Subcutaneous adipose tissue (tissue), 4 donors: ENCODE data around the gene NUDT17. TPM values are rescaled to one million over a fixed set of nuclear protein-coding genes. Genes with fewer than 3 reads are reported as not detected.

Source experiments
- total RNA-seq, 4 donors: library from RNA; depleted of rRNA; stranded (reverse); fragments of >200 nt; gene quantifications; one replicate each; pipeline ENCODE4 v1.1.0, GENCODE V29; 2016
- TF ChIP-seq, protein P1 (sequence below): fragments of 450-650 bp; IDR thresholded peaks from one replicate; pipeline ENCODE4 v1.5.1; 2016; ENCODE audit warnings: low read depth, mild to moderate bottlenecking, control low read depth, antibody characterized with exemption, moderate library complexity

The NUDT17 gene
- total RNA-seq, 4 donors from 2014 or later: 0.75 to 4.6 (median 2.4) TPM

DNA sequence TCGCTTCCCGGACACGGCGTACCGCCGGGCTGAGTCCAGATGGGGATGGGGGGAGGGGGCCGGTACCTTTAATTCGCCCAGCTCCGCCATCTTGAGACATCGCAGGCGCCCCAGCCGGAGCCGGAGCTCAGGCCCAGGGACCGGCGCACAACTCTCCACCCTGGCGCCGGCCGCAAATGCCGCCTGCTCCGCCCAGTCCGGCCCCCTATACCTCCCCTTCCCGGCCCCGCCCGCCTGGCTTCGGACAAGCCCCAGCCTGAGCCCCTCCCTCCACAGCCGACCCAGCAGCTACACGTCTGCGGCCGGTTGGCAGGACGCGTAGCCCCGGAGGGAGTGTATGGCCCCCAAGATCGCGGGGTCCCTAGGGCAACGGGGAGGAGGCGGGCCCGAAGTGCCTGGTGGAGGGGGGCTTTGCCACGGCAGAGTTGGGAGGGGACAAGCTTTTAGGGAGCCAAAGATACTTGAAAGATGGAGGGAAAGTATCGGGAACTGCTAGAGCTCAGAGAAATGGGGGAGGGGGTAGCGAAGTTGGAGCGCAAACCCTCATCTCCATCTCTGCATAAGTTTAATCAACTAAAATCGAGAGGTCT lies 13.6 kb downstream of the NUDT17 start, which contains the start of gene PIAS3:
Gene PIAS3 (minus strand): TSS at position 181 of the 590 bp plus-strand sequence. CDS start 91 bp downstream, at position 90.
- TF ChIP-seq, protein P1, sequence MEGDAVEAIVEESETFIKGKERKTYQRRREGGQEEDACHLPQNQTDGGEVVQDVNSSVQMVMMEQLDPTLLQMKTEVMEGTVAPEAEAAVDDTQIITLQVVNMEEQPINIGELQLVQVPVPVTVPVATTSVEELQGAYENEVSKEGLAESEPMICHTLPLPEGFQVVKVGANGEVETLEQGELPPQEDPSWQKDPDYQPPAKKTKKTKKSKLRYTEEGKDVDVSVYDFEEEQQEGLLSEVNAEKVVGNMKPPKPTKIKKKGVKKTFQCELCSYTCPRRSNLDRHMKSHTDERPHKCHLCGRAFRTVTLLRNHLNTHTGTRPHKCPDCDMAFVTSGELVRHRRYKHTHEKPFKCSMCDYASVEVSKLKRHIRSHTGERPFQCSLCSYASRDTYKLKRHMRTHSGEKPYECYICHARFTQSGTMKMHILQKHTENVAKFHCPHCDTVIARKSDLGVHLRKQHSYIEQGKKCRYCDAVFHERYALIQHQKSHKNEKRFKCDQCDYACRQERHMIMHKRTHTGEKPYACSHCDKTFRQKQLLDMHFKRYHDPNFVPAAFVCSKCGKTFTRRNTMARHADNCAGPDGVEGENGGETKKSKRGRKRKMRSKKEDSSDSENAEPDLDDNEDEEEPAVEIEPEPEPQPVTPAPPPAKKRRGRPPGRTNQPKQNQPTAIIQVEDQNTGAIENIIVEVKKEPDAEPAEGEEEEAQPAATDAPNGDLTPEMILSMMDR: no peak

DNA sequence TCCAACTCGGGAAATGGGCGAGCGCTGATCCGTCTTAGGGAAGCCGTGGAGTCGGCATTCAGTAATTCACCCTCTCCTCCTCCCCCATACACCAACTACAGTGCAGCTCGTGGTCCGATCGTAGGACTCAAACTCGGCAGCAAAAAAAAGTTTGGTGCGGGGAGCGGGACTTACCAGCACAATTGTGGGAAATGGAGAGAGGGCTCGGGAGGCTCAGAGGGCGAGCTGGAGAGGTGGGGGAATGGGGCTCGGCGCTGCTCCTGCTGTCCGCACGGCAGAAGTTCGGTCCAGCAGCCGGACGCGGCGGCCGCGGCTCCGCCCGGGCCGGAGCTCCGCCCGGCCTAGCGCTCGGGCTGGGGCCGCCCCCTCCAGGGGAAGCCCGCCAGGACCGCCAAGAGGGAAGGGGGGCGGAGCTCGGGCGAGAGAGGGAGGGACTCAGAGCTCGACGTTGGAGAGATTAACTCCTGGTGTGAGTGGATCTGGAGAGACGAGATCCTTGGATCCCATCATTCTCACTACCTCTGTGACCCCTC lies 14.1 kb downstream of the NUDT17 start:
- TF ChIP-seq, protein P1: no peak

DNA sequence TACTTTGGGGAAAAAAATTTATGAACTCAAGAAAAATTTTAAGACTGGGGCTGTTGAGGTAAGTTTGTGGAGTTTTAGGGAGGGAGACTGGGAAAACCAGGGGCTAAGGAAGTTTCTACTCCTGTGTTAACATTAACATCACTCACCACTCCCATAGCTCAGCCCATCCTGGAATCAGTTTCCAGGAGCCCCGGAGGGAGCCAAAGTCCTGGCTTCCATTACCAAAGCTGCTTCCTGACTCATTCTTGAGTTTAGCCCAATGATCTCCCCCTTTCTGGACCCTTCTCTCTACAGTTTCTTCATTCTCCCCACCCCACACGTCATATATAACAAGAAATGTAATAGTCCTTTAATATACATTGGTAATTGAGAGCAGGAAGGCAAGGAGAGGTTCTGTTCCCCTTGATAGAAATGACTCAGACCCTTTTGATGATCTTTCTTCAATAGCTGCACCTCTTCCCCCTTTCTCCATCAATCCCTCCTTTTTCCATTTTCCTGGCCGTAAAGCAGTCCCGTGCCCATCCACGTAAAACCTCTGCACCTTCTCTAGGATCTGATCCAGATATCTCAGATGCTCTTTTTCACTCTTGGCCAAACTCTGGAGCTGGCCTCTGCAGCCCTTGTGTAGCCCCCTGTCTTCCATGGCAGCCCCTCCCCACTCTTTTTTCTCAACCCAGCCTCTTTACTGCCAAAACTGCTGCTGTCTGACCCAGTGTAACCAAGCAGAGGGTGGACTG lies 18.0 kb downstream of the NUDT17 start:
- TF ChIP-seq, protein P1: no peak

GRCh38 chr1:145868232-145868631 lies 22.8 kb downstream of the NUDT17 start:
- TF ChIP-seq, protein P1: no peak

DNA sequence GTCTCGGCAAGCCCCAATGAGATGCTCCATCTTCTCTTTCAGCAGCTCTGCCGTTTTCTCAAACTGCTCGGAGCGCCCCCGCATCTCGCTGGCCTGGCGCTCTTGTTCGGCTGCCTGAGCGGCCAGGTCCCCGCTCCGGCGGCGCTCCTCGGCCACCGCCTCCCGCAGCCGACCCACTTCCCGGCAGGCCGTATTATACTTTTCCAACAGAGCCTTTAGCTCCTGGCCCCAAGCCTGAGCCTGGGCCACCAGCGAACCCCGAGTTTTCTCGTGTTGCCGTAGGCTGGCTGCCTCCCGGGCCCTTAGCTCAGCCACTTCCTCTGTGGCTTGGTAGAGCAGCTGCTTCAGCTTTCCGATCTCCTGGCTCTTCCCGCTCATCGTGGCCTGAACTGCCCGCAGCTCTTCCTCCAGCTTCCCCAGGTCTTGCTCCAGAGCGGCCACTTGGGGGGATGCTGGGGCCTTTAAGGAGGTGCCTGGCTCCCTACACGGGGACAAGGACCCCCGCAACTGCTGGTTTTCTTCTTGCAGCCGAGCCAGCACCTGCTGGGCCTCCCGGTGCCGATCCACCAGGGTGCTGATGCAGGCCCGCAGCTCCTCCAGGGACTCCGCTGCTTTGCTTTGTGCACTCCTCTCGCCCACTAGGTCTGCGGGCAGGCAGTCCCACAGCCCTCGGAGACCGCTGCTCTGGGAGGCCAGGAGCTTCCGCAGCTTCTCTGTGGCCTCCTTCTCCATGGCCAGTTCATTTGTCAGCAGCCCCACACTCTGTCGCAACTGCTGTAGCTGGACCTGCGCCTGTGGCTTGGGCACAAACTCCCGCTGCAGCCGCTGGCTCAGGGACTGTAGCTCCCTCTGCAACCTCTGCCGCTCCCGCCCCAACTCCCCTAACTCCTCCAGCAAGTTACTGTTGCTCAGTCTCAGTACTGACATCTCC lies 26.8 kb downstream of the NUDT17 start:
- TF ChIP-seq, protein P1: no peak

DNA sequence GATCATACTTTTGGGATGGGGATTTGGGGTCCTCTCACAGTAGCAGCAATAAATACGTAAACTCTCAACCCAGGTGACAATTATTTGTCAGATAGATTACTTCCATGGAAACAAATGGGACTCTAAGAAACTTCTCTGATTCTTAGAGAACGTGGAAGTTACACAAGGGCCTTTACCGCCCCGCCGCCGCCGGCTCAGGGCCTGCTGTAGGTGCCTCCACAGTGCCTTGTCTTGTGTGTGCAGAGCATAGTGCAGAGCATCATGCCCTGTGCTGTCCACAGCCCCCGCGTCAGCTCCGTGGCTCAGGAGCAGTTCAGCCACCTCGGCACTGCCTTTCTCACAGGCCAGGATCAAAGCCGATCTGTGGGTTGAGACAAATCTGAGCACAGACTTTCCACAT lies 29.2 kb downstream of the NUDT17 start:
- TF ChIP-seq, protein P1: no peak
